ENCODE results near the gene TM4SF4. TPM values are rescaled to one million over a fixed set of nuclear protein-coding genes. Genes with fewer than 3 reads are reported as not detected.

Gene TM4SF4
- not detected for polyA plus RNA-seq (2013, experiment 1 of 2)
- polyA plus RNA-seq (2013, experiment 2 of 2), result not detected

- H2BK120ac ChIP-seq (ENCODE audit: low read depth, low read length), result no peak within 1 kb of the TSS
- H2AK5ac ChIP-seq (ENCODE audit: low read depth, low read length), result no peak within 1 kb of the TSS
- H3K36me3 ChIP-seq (replicated peaks in 1 of 2; ENCODE audit: control insufficient read depth in 2 of 2, insufficient read depth in 2 of 2, low read length in 2 of 2), result no peaks in the 10 kb centered on the region
- no peak within 1 kb of the TSS for H3K4me2 ChIP-seq (ENCODE audit: insufficient read depth, low read length, poor library complexity, severe bottlenecking)
- H2BK5ac ChIP-seq (ENCODE audit: low read length), result no peak within 1 kb of the TSS
- no peak within 1 kb of the TSS for H3K4me3 ChIP-seq (ENCODE audit: low read length in 2 of 2)
- H3K18ac ChIP-seq (ENCODE audit: low read length), result no peak within 1 kb of the TSS
- no peak within 1 kb of the TSS for H3K27ac ChIP-seq (replicated peaks; ENCODE audit: low read length)
- no CpG with 5 or more reads among the region's 5 CpGs for WGBS, 2 donors (ENCODE audit: extremely low coverage in 2 of 2, insufficient read length in 2 of 2, insufficient replicate concordance in 1 of 2)
- no peak for DNase-seq (ENCODE audit: low spot score)
- H3K79me1 ChIP-seq (ENCODE audit: low read depth, low read length), result no peaks in the 10 kb centered on the region
- H3K9me3 ChIP-seq (replicated peaks in 1 of 2; ENCODE audit: control insufficient read depth in 2 of 2, insufficient read depth in 1 of 2, low read depth in 1 of 2, low read length in 2 of 2), result no peaks in the 10 kb centered on the region
- no peak within 1 kb of the TSS for H3K4ac ChIP-seq (ENCODE audit: low read length)
- H4K8ac ChIP-seq (ENCODE audit: low read depth, low read length), result no peak within 1 kb of the TSS
- H3K4me1 ChIP-seq (ENCODE audit: control insufficient read depth in 2 of 2, insufficient read depth in 1 of 2, low read depth in 1 of 2, low read length in 2 of 2), result no peaks in the 10 kb centered on the region
- H4K91ac ChIP-seq (ENCODE audit: low read depth, low read length, poor library complexity), result no peak within 1 kb of the TSS
- no peak within 1 kb of the TSS for H2AFZ ChIP-seq (ENCODE audit: low read length)
- H3K23ac ChIP-seq (ENCODE audit: low read depth, low read length, poor library complexity), result no peak within 1 kb of the TSS
- H3K27me3 ChIP-seq (ENCODE audit: control insufficient read depth in 3 of 3, insufficient read depth in 3 of 3, low read depth in 1 of 3, low read length in 3 of 3), result no peaks in the 10 kb centered on the region
- H3K14ac ChIP-seq (ENCODE audit: low read length), result no peak within 1 kb of the TSS
- H2BK12ac ChIP-seq (ENCODE audit: low read length), result no peak within 1 kb of the TSS
- no peak within 1 kb of the TSS for H3K9ac ChIP-seq (ENCODE audit: low read depth, low read length, poor library complexity)
- no peak within 1 kb of the TSS for H2BK15ac ChIP-seq (ENCODE audit: low read length)
Measured at GRCh38 chr3:149474250-149474817, at the start of gene TM4SF4. Gene TM4SF4, plus strand, starts transcription at chr3:149474697. Its CDS starts 181 bp downstream, at chr3:149474878.

GRCh38 chr3:149424918-149425317 is 49.6 kb upstream of the TM4SF4 start:
- Histone ChIP-seq H3K4me3 (ENCODE audit: low read length in 2 of 2) (no peak overlapping the region), H2AK5ac (ENCODE audit: low read depth, low read length) (no peak overlapping the region), H3K23ac (ENCODE audit: low read depth, low read length, poor library complexity) (no peak overlapping the region), H3K4me2 (ENCODE audit: insufficient read depth, low read length, poor library complexity, severe bottlenecking) (no peak overlapping the region), H3K9ac (ENCODE audit: low read depth, low read length, poor library complexity) (no peak overlapping the region), H3K4me1 (ENCODE audit: control insufficient read depth in 2 of 2, insufficient read depth in 1 of 2, low read depth in 1 of 2, low read length in 2 of 2) (peaks cover 2 to 6% of the 10 kb centered on the region in 2 donors), H3K27ac (replicated peaks; ENCODE audit: low read length) (no peak overlapping the region), H2BK120ac (ENCODE audit: low read depth, low read length) (no peak overlapping the region), H2BK12ac (ENCODE audit: low read length) (no peak overlapping the region), H4K91ac (ENCODE audit: low read depth, low read length, poor library complexity) (no peak overlapping the region), H2BK15ac (ENCODE audit: low read length) (no peak overlapping the region), H3K4ac (ENCODE audit: low read length) (no peak overlapping the region), H4K8ac (ENCODE audit: low read depth, low read length) (no peak overlapping the region), H2AFZ (ENCODE audit: low read length) (no peak overlapping the region), H3K27me3 (ENCODE audit: control insufficient read depth in 3 of 3, insufficient read depth in 3 of 3, low read depth in 1 of 3, low read length in 3 of 3) (no peaks in the 10 kb centered on the region), H3K14ac (ENCODE audit: low read length) (no peak overlapping the region), H3K18ac (ENCODE audit: low read length) (no peak overlapping the region), H3K36me3 (replicated peaks in 1 of 2; ENCODE audit: control insufficient read depth in 2 of 2, insufficient read depth in 2 of 2, low read length in 2 of 2) (no peaks in the 10 kb centered on the region), H3K79me1 (ENCODE audit: low read depth, low read length) (no peaks in the 10 kb centered on the region), H2BK5ac (ENCODE audit: low read length) (no peak overlapping the region), H3K9me3 (replicated peaks in 1 of 2; ENCODE audit: control insufficient read depth in 2 of 2, insufficient read depth in 1 of 2, low read depth in 1 of 2, low read length in 2 of 2) (no peaks in the 10 kb centered on the region)
- DNase-seq (ENCODE audit: low spot score), result no peak
- whole genome bisulfite sequencing, 2 donors (ENCODE audit: extremely low coverage in 2 of 2, insufficient read length in 2 of 2, insufficient replicate concordance in 1 of 2), result no CpG with 5 or more reads among the region's 2 CpGs

GRCh38 chr3:149426325-149426724 is 48.2 kb upstream of the TM4SF4 start:
- Histone ChIP-seq H3K18ac (ENCODE audit: low read length) (no peak overlapping the region), H3K79me1 (ENCODE audit: low read depth, low read length) (no peaks in the 10 kb centered on the region), H2BK5ac (ENCODE audit: low read length) (no peak overlapping the region), H3K9ac (ENCODE audit: low read depth, low read length, poor library complexity) (no peak overlapping the region), H3K4me1 (ENCODE audit: control insufficient read depth in 2 of 2, insufficient read depth in 1 of 2, low read depth in 1 of 2, low read length in 2 of 2) (peaks cover 2 to 6% of the 10 kb centered on the region in 2 donors), H2AFZ (ENCODE audit: low read length) (peak overlapping the region; percentile 74), H2BK120ac (ENCODE audit: low read depth, low read length) (no peak overlapping the region), H3K4me3 (ENCODE audit: low read length in 2 of 2) (no peak overlapping the region), H3K27ac (replicated peaks; ENCODE audit: low read length) (no peak overlapping the region), H2BK15ac (ENCODE audit: low read length) (no peak overlapping the region), H3K23ac (ENCODE audit: low read depth, low read length, poor library complexity) (no peak overlapping the region), H3K4ac (ENCODE audit: low read length) (no peak overlapping the region), H3K14ac (ENCODE audit: low read length) (no peak overlapping the region), H3K27me3 (ENCODE audit: control insufficient read depth in 3 of 3, insufficient read depth in 3 of 3, low read depth in 1 of 3, low read length in 3 of 3) (no peaks in the 10 kb centered on the region), H2AK5ac (ENCODE audit: low read depth, low read length) (no peak overlapping the region), H3K36me3 (replicated peaks in 1 of 2; ENCODE audit: control insufficient read depth in 2 of 2, insufficient read depth in 2 of 2, low read length in 2 of 2) (no peaks in the 10 kb centered on the region), H3K9me3 (replicated peaks in 1 of 2; ENCODE audit: control insufficient read depth in 2 of 2, insufficient read depth in 1 of 2, low read depth in 1 of 2, low read length in 2 of 2) (no peaks in the 10 kb centered on the region), H2BK12ac (ENCODE audit: low read length) (no peak overlapping the region), H3K4me2 (ENCODE audit: insufficient read depth, low read length, poor library complexity, severe bottlenecking) (no peak overlapping the region), H4K8ac (ENCODE audit: low read depth, low read length) (no peak overlapping the region), H4K91ac (ENCODE audit: low read depth, low read length, poor library complexity) (no peak overlapping the region)
- WGBS, 2 donors (ENCODE audit: extremely low coverage in 2 of 2, insufficient read length in 2 of 2, insufficient replicate concordance in 1 of 2), result no CpG with 5 or more reads among the region's 2 CpGs
- DNase-seq (ENCODE audit: low spot score), result peak; percentile 23

DNA sequence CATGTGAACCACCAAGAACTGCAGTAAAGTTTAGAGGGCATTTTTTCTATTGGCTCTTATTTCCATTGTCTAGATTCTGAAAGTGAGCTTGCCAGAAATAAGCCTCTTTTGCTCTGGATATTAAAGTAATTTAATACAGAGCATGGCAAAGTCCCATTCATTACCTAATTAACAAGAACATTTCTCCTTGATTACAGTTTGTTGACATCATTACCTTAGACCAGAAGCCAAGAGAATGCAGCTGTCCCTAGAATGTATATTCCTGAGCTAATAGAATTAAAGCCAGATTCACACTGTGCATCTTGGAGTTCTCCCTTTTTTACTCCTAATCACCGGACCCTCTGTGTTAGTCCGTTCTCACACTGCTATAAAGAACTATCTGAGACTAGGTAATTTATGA is 46.4 kb upstream of the TM4SF4 start:
- no peak overlapping the region for H3K23ac ChIP-seq (ENCODE audit: low read depth, low read length, poor library complexity)
- H2BK15ac ChIP-seq (ENCODE audit: low read length), result no peak overlapping the region

More for the DNA sequence above, 46.4 kb upstream of the TM4SF4 start:
- H2AK5ac ChIP-seq (ENCODE audit: low read depth, low read length), result no peak overlapping the region
- H3K36me3 ChIP-seq (replicated peaks in 1 of 2; ENCODE audit: control insufficient read depth in 2 of 2, insufficient read depth in 2 of 2, low read length in 2 of 2), result no peaks in the 10 kb centered on the region
- no peak overlapping the region for H4K8ac ChIP-seq (ENCODE audit: low read depth, low read length)
- no peak for DNase-seq (ENCODE audit: low spot score)
- no peaks in the 10 kb centered on the region for H3K9me3 ChIP-seq (replicated peaks in 1 of 2; ENCODE audit: control insufficient read depth in 2 of 2, insufficient read depth in 1 of 2, low read depth in 1 of 2, low read length in 2 of 2)
- H3K4ac ChIP-seq (ENCODE audit: low read length), result no peak overlapping the region
- WGBS, 2 donors (ENCODE audit: extremely low coverage in 2 of 2, insufficient read length in 2 of 2, insufficient replicate concordance in 1 of 2), result no CpG with 5 or more reads among the region's 2 CpGs
- no peak overlapping the region for H3K4me2 ChIP-seq (ENCODE audit: insufficient read depth, low read length, poor library complexity, severe bottlenecking)
- H3K18ac ChIP-seq (ENCODE audit: low read length), result no peak overlapping the region
- H3K14ac ChIP-seq (ENCODE audit: low read length), result no peak overlapping the region
- no peak overlapping the region for H2BK120ac ChIP-seq (ENCODE audit: low read depth, low read length)
- no peak overlapping the region for H4K91ac ChIP-seq (ENCODE audit: low read depth, low read length, poor library complexity)
- no peak overlapping the region for H2BK12ac ChIP-seq (ENCODE audit: low read length)
- no peaks in the 10 kb centered on the region for H3K79me1 ChIP-seq (ENCODE audit: low read depth, low read length)
- H3K9ac ChIP-seq (ENCODE audit: low read depth, low read length, poor library complexity), result no peak overlapping the region
- no peaks in the 10 kb centered on the region for H3K27me3 ChIP-seq (ENCODE audit: control insufficient read depth in 3 of 3, insufficient read depth in 3 of 3, low read depth in 1 of 3, low read length in 3 of 3)
- no peak overlapping the region for H2BK5ac ChIP-seq (ENCODE audit: low read length)
- H3K27ac ChIP-seq (replicated peaks; ENCODE audit: low read length), result no peak overlapping the region
- no peak overlapping the region for H2AFZ ChIP-seq (ENCODE audit: low read length)
- peaks cover 2 to 6% of the 10 kb centered on the region in 2 donors for H3K4me1 ChIP-seq (ENCODE audit: control insufficient read depth in 2 of 2, insufficient read depth in 1 of 2, low read depth in 1 of 2, low read length in 2 of 2)
- H3K4me3 ChIP-seq (ENCODE audit: low read length in 2 of 2), result no peak overlapping the region

Data from neuronal stem cell (in vitro differentiated cells).